NCI-H2227 treated with DMSO at 0.1 percent for 48 hours (cell line): ENCODE results near the gene PNO1.
"Not testable (repeated sequence)": the region's sequence is repeated elsewhere in the genome, so short reads cannot be mapped to it uniquely, and the experiment has no call there.

Experiments
- DNase-seq: peaks from one replicate; lab custom pipeline; 2025; lab: John Stamatoyannopoulos, UW

The PNO1 gene

DNA sequence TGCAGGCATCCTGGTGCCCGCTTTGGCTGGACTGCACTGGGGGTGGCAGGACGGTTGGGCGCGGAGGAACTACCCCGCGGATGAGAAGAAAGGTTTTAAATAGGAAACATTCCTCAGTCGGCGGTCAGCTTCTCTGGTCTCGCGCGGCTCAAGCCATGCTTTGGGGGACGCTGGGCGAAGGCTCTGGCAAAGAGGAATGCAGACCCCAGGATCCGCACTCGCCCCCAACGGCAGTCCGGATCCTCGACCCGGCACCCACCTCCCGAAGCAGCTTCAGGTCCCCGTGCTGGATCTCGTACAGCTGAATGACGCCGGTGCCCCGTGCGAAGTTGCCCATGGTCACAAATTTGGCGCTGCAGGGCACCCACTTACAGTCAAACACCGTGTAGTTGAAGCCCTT lies 686 bp upstream of the PNO1 start:
- no peak for DNase-seq

DNA sequence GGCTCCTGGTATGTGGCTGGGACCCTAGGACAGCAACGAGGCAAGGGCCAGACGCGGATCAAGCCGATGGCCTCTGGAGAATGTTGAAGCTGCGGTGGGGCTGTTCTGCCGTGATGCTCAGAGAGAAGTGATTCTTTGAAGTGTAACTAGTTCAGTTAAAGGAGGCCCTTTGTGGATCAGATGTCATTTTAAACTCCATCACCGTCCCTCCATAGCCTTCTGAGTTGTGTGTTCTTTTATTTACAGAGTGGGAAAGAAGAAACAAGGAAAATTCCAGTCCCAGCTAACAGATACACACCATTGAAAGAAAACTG lies 403 bp downstream of the PNO1 start:
- no peak for DNase-seq

DNA sequence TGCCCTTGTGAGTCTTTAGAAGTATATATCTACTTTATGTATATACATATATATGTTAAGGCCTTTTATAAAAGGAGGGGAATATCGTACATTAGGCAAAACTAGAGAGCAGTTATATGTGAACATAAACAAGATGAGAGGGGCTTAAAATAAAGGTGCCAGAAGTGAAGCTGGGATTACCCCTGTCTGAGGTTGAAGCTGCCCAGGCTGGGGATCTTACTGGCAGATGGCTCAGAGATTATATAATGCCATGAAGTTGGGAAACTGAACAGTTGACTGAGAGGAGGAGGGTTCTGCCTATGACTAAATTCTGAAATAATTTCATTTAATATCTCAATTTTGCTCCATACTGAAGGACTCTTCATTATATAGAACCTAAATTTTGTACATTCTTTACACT lies 6.0 kb downstream of the PNO1 start:
- DNase-seq, result no peak

DNA sequence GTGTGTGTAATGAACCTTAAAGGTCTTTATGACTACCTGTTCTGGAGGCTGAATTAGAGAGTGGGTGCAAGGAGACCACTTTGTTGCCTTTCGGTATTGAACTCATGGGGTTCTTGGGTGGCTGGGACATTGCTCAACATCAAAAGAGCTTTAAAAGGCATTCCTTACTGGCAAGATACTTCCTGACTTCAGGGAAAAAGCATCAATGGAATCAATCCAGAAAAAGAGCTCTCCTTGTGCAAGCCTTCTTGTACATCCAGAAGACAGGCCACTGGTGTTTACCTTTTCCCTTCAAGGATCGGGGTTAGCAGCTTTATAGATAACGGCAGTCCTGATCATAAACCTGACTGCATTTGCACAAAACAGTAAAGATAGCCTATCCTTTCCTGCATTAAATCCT lies 9.5 kb downstream of the PNO1 start:
- DNase-seq, result no peak

DNA sequence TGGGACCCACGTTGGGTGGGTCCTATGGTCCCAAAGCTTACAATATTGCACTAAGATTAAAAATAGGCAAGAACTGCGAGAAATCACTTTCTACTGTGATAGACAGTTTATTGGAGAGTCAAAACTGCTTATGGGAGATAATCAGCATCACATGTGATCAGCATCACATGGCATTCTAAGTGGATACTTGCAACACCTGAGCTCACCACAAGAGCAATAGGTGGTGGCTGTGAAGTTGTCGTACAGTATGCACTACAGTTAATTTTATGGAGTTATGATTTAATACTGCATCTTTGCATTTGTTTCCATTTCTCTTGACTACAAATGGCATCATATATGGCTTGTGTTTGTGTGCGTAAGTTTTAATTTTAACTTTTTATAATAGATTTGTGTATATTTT lies 11.6 kb downstream of the PNO1 start:
- DNase-seq, result no peak

DNA sequence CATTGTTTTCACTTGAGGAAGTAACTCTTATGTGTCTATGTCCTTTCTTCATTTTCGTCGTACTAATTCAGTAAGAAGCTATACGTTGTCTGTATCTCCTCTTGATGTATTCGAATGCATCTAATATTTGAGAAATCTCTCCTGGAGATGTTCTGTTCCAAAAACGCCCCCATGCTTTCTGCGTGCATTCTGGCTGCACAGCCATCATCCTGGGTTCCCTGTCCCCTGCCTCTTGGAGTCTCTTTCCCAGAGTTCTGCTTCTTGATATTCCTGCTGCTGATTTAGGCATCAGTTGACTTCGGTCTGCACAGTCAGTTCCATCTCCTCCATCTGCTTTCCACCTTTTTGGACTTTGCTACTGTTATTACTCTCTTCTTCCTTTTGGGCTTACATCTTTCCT lies 13.5 kb downstream of the PNO1 start:
- no peak for DNase-seq

DNA sequence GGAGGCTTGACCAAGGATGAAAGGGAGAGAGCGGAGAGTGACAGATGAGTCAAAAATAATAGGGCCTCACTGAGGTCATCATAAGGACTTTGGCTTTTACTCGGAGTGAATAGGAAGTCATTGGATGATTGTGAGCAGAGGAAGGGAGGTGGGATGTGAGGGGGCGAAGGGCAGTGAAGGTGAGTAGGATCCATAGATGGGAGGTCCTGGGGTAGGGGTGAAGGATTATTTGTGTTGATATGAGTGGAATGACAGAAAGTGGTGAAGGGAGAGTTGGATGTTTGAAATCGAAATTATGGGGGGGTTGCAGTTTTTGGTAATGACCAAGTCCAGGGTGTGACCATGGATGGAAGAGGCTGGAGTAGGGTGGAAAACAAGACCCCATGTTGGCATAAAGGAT lies 14.0 kb downstream of the PNO1 start:
- no peak for DNase-seq

DNA sequence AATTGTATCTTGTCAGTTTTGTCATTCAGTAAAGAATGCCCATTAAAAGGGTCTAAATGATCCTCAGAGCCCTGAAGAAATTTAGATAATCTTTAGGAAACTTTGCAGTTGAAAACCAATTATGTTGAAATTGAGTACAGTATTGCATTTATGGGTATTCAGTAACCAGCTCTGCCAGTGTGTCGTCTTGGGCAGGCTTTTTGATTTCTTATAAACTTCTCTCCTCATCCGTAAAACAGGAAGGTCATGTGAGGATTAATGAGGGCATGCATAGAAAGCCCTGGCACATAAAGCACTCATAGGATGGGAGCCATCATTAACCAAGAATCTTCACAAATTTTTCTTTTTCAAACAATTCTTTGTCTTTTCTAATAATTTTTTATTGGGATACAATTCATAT lies 14.8 kb downstream of the PNO1 start:
- no peak for DNase-seq

DNA sequence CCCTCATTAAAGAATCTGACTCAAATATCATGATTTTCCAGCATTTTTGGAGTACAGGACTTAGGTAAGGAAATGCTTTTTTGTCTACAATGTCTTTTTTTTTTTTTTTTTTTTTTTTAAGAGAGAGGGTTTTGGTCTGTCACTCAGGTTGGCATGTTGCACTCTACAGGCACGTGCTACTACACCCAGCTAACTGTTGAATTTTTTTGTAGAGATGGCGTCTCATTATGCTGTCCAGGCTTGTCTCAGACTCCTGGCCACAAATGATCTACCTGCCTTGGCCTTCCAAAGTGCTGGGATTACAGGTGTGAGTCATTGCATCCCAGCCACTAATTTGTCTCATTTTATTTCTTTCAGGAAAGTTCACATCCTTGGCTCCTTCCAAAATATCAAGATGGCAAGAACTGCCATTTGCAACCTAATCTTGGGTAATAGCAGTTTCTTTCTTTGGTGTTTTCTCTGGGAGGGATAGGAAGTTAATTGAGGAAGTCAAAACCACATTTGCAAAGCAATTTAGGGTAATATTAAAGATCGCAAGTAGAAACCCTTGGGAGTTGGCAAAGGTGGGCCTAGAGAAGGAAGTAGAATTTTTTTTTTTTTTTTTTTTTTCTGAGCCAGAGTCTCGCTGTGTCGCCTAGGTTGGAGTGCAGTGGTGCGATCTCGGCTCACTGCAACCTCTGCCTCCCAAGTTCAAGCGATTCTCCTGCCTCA lies 15.5 kb downstream of the PNO1 start:
- no peak for DNase-seq

DNA sequence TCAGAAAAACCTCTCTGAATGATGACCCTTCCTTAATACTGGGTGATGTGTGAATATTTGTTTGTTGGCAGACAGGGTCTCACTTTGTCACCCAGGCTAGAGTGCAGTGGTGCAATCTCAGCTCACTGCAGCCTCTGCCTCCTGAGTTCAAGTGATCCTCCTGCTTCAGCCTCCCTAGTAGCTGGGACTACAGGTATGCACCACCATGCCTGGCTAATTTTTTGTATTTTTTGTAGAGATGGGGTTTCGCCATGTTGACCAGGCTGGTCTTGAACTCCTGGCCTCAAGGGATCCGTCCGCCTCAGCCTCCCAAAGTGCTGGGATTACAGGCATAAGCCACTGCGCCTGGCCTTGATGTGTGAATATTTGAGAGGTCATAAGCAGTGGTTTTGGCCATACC lies 17.5 kb downstream of the PNO1 start:
- DNase-seq, result not testable (repeated sequence)

DNA sequence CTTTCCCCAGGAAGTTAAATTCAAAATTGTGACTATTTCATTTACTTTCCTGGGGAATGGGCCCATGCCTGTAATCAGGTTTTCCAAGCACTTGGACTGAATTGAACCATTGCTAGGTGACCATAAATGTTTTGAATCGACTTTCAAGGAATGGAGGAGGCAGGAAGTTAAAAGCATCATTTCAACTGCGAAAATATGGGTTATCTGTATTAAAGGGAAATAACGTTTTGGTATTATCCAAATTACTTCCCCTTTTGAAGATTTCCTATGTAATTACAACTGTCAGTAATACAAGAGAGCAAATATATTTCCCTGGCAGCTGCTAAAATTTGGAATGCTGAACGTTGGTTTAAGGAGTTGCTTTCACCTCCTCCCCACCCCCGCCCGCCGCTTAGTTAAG lies 19.0 kb downstream of the PNO1 start:
- no peak for DNase-seq

DNA sequence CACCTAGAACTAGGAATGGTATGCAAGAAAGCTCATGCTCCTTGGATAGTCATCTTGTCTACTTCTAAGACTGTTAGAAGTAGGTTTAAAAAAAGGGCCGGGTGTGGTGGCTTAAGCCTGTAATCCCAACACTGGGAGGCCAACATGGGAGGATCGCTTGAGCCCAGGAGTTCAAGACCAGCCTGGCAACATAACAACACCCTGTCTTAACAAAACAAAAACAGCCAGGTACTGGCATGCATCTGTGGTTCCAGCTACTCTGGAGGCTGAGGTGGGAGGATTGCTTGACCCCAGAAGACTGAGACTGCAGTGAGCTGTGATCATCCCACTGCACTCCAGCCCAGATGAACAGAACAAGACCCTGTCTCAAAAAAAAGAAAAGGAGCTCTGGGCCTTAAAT lies 19.9 kb downstream of the PNO1 start:
- no peak for DNase-seq

DNA sequence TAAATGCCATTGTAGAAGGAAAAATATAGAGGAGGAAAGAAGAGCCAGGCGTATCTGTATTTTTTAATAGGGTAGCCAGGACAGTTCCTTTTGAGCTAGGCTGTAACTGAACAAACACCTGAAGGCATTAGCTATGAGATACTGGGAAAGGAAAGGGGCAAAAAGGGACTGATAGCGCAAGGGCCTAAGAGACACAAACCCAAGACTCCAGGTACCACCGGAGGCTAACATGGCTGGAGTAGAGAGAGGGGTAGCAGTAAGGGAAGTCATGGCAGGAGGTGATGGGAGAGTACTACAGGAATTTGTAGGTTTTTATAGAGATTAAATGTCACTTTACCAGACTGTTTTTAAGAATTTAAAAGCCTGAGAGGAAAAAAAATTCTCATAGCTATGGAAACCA lies 20.7 kb downstream of the PNO1 start:
- DNase-seq, result no peak

DNA sequence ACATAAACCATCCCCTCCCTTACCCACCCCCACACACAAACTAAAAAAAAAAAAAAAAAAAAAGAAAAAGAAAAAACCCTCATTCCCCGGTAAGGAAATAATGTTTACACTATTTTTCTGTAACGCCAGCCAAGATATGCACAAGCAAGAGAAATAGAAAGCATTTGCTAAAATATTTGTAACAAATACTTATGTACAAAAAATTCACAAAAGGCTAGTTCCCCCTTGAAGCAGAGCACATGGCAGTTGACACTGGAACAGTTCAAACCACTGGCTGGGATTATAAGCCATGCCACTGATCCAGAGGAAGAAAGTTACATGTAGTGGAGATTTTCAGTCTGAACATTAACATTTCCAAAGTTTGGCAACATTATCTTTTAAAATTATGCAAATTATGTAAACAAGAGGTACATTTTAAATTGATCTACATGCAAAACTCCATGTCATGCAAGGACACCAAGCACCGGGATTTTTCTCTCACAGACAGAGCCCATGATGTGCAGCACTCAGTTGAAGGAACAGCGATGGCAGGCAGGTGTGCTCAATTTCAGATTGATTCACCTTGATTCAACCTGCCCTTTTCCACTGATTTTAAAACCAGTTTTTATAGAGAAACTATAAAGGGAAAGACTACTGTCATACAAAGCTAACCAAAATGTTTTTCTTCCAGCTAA lies 21.4 kb downstream of the PNO1 start:
- no peak for DNase-seq

DNA sequence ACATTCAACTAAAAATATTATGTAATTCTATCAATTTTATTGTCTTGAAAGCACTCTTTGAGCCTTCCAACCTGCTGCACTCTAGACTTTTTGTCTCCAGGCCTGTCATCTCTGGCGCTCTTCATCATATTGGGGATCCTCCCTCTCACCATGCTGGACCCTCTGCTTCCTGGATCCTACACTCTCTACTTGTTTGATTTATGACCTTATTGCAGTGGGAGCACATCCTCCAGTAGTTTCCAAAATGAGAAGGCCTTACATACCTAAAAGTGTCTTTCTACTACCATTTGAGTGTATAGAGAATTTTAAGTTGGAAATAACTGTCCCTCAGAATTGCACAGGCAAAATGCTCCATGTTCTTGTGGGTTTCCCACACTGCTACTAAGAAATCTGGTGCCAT lies 25.2 kb downstream of the PNO1 start:
- peak; percentile 59 for DNase-seq

DNA sequence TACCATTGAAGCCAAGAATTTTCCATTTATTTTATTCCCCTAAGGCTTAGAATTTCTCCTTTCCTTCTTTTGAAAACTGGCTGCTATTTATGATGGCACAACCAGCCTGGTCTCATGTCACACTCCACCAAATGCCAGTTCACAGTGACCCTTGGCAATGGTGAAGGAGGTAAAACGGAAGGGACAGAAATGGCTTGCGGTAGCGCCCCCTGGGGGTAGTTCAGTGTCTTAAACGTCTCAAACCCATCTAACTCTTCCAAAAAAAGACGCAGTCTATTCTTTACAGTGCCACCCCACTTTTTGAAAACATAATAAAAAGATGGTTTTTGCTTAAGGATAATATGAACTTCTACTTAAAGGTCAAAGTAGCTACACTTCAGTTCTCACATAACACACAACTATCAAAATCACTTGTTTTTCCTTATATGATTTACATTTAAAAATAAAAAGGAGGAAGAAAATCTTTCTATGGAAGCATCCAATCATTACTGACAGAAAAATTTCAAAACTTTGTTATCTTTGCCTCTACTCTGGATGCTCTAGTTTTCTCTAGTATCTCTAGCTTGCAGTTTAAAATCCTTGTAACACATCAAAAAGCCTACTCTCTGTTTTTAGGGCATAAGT lies 28.0 kb downstream of the PNO1 start:
- peak; percentile 21 for DNase-seq

DNA sequence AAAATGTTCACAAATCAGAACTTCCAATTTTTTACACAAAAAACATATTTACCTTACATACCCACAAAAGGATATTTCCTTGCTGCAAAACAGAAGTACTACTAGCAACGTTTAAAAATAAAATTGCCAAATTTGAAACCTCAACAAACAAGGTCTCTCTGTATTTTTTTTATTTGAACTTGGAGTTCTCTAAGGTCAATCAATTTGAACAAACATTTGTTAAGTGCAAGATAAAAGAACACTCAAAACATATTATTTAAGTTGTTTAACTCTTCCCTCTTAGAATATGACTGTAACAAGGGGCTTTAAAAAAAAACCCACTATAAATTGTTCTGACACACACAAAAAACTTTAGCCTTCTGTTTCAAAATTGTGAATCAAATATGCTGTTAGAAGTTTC lies 29.6 kb downstream of the PNO1 start:
- DNase-seq, result no peak

DNA sequence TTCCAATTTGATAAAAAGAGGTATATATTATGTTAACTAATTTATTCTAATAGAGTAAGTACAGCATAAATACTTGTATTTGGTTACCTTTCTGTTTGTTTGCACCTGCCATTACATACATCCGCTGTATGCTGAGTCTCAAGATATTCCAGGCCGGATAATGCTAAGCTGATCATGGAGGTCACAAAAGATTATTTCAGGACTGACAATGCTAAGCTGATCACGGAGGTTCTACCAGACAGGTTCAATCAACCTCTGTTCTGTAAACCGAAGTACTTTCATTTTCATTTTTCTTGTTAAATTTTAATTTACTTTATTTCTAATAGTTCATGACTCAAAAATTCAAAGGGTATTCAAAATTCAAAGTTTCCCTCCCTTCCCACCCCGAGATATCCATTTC lies 31.1 kb downstream of the PNO1 start:
- no peak for DNase-seq

DNA sequence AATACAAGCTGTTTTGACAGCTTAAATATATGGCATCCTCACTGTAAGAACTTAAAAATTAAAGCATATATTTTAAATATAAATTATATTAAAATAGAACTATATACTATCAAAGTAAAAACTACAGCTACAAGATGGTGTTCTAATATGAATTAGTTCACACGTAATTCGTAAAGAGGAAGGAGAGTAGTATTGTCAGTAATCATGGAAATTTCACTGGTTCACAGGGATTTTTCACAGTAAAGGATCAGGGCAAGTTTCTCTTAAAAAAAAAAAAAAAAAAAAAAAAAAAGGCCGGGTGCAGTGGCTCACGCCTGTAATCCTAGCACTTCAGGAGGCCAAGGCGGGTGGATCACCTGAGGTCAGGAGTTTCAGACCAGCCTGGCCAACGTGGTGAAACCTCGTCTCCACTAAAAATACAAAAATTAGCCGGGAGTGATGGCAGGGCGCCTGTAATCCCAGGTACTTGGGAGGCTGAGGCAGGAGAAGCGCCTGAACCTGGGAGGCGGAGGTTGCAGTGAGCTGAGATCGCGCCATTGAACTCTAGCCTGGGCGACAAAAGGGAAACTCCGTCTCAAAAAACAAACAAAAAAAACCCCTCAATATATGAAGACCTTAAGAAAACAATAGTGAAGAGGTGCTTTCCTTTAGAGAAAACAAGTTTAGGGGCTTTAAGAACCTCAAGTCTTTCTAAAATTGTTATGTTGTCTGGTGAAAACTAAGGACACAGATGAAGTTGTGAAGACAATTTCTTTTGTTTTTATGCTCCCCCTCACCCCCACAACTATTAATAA lies 32.5 kb downstream of the PNO1 start:
- no peak for DNase-seq

DNA sequence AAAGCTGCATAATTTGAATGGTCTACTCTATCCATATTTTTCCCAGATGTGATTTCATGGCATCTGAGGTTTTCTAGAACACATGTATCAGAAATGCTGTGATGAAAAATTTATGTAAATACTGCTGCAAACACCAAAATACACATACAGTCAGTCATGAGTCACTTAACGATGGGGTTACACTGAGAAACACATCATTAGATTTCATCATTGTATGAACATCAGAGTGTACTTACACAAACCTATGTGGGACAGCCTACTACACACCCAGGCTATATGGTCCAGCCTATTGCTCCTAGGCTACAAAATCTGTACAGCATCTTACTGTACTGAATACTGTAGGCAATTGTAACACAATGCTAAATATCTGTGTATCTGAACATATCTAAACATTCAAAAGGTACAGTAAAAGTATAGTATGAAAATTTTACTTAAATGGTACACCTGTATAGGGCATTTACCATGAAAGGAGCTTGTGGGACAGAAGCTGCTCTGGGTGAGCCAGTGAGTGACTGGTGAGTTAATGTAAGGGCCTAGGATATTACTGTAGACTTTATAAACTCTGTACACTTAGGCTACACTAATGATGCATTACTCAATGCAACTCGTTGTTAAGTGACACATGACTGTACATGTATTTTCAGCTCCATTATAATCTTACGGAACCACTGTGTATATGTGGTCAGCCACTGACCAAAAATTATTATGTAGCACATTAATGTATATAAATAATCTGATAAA lies 33.5 kb downstream of the PNO1 start:
- no peak for DNase-seq

DNA sequence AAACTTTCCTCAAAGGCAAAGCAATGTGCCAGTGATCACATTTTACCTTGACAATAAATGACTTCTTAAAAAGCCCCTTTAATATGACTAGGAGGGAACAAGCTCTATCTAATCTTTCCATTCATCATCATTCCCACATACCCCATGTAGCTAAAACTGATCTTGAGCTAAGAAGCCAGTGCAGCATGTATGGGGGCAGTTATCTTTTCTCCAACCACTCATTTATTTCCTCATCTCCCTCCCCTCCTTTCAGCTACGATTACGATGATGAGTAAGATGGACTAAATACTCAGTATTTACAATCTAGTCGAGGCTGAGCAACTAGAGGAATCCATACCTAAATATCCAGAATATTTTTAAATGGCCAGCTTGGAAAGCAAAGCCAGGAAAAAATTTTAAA lies 35.5 kb downstream of the PNO1 start:
- DNase-seq, result no peak

DNA sequence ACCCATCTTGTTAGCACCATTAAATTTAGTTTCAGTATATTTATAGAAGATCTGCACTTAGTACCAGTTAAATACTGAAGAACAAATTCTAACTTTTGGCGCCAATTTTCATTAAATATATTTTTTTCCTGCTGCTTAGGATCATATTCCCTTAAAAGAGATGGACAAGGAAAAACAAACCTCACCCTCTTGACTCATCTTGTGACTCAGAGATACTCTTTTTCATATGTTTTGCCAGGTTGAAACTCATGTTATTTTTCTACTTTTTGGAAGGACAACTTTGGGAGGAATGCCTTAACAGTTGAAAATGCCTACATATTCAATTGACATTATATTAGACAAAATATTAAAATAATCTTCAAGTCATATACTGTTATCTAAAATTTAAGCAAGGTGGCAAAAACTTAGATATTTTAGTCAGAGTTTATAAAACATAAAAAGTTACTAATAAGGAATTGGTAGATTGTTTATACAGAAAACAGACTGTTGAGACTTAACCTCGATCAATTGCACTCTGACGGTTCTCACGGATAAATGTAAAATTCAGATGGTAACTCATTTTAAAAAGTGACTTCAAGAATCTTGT lies 36.2 kb downstream of the PNO1 start:
- no peak for DNase-seq
